Activated T-helper 17 cell treated with anti-CD3 and anti-CD28 coated beads, Interleukin-2, amount 50 U/mL, for 72 hours (primary cell): Measurements from ENCODE around the gene TXK. TPM values are rescaled to one million over a fixed set of nuclear protein-coding genes. Genes with fewer than 3 reads are reported as not detected.

Experiments
- ATAC-seq: fragments of 150-1000 bp; cut with Tn5 transposase; replicated peaks from 2 replicates; pipeline ENCODE4 v1.10.0; 2021; ENCODE audit warnings: mild to moderate bottlenecking, moderate library complexity
- H3K27ac Mint-ChIP-seq: one replicate; pipeline ENCODE4 v1.8.0; 2022; ENCODE audit warnings: mixed read lengths
- H3K27me3 Mint-ChIP-seq: one replicate; pipeline ENCODE4 v1.8.0; 2022; ENCODE audit warnings: mixed read lengths
- H3K36me3 Mint-ChIP-seq: one replicate; pipeline ENCODE4 v1.8.0; 2022; ENCODE audit warnings: low read depth, mild to moderate bottlenecking, mixed read lengths
- H3K4me1 Mint-ChIP-seq: one replicate; pipeline ENCODE4 v1.8.0; 2022; ENCODE audit warnings: mixed read lengths
- H3K4me3 Mint-ChIP-seq: one replicate; pipeline ENCODE4 v1.8.0; 2022; ENCODE audit warnings: mild to moderate bottlenecking, mixed read lengths
- H3K9me3 Mint-ChIP-seq: one replicate; pipeline ENCODE4 v1.8.0; 2022; ENCODE audit warnings: mixed read lengths
- total RNA-seq, 2 donors: library from RNA; stranded (reverse); gene quantifications; one replicate each; pipeline ENCODE4 v1.2.3, GENCODE V29; 2022

Gene TXK
- total RNA-seq, 2 donors from 2014 or later, result 26.8 to 28.8 TPM

- H3K4me1 Mint-ChIP-seq, result peaks cover 50% of the 10 kb centered on the region
- no peaks in the 10 kb centered on the region for H3K9me3 Mint-ChIP-seq
- H3K27me3 Mint-ChIP-seq, result no peaks in the 10 kb centered on the region
- peaks cover 40% of the 10 kb centered on the region for H3K36me3 Mint-ChIP-seq
- peak overlapping the region; percentile 93 for H3K27ac Mint-ChIP-seq
- H3K4me3 Mint-ChIP-seq, result peak overlapping the region; percentile 91
- ATAC-seq, result no peak
These were observed 6.8 kb downstream of the TXK start for GRCh38 chr4:48127231-48127630.

GRCh38 chr4:48126621-48127020, 7.4 kb downstream of the TXK start:
- Mint-ChIP-seq H3K9me3 (no peaks in the 10 kb centered on the region), H3K27me3 (no peaks in the 10 kb centered on the region), H3K36me3 (peaks cover 37% of the 10 kb centered on the region), H3K4me3 (peak overlapping the region; percentile 91), H3K4me1 (peaks cover 47% of the 10 kb centered on the region), H3K27ac (peak overlapping the region; percentile 93)
- no peak for ATAC-seq

GRCh38 chr4:48124870-48125269, 9.2 kb downstream of the TXK start:
- ATAC-seq, result peak; percentile 40
- no peaks in the 10 kb centered on the region for H3K9me3 Mint-ChIP-seq
- peak overlapping the region; percentile 93 for H3K27ac Mint-ChIP-seq
- H3K36me3 Mint-ChIP-seq, result peaks cover 19% of the 10 kb centered on the region
- no peaks in the 10 kb centered on the region for H3K27me3 Mint-ChIP-seq
- H3K4me1 Mint-ChIP-seq, result peaks cover 42% of the 10 kb centered on the region
- peak overlapping the region; percentile 91 for H3K4me3 Mint-ChIP-seq

- Mint-ChIP-seq H3K4me1 (peaks cover 46% of the 10 kb centered on the region), H3K27ac (no peak overlapping the region), H3K36me3 (peaks cover 10% of the 10 kb centered on the region)
These were observed 11.3 kb downstream of the TXK start for GRCh38 chr4:48122756-48123155.

GRCh38 chr4:48121180-48121579, 12.9 kb downstream of the TXK start:
- Mint-ChIP-seq H3K27ac (no peak overlapping the region), H3K4me1 (peaks cover 49% of the 10 kb centered on the region)

More at GRCh38 chr4:48122756-48123155, 11.3 kb downstream of the TXK start:
- Mint-ChIP-seq H3K9me3 (no peaks in the 10 kb centered on the region), H3K4me3 (no peak overlapping the region), H3K27me3 (no peaks in the 10 kb centered on the region)
- ATAC-seq, result no peak

GRCh38 chr4:48120132-48120531, 13.9 kb downstream of the TXK start:
- no peak for ATAC-seq
- no peaks in the 10 kb centered on the region for H3K9me3 Mint-ChIP-seq
- no peak overlapping the region for H3K27ac Mint-ChIP-seq
- no peak overlapping the region for H3K4me3 Mint-ChIP-seq
- no peaks in the 10 kb centered on the region for H3K27me3 Mint-ChIP-seq
- peaks cover 46% of the 10 kb centered on the region for H3K4me1 Mint-ChIP-seq
- H3K36me3 Mint-ChIP-seq, result peaks cover 5% of the 10 kb centered on the region

More at GRCh38 chr4:48121180-48121579, 12.9 kb downstream of the TXK start:
- ATAC-seq, result no peak
- no peaks in the 10 kb centered on the region for H3K27me3 Mint-ChIP-seq
- H3K4me3 Mint-ChIP-seq, result no peak overlapping the region
- H3K36me3 Mint-ChIP-seq, result peaks cover 5% of the 10 kb centered on the region
- H3K9me3 Mint-ChIP-seq, result no peaks in the 10 kb centered on the region

DNA sequence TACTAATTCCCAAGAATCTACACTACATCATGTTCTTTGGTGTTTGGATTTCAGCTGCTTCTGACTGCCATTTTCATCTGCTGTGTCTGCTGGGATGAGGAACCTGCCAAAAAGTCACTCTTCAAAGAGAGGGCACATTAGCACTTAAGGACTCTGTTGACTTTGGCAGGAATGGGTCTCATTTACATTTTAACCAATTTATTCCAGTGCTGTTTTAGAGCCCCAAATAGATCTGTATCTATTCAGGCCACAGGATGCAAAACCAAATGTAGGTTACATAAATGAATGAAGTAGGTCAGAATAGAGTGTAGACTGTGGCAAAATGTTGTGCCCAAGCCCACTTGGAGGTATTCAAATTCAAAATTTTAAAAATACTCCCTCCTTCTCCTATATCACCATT, 14.4 kb downstream of the TXK start:
- no peaks in the 10 kb centered on the region for H3K27me3 Mint-ChIP-seq

DNA sequence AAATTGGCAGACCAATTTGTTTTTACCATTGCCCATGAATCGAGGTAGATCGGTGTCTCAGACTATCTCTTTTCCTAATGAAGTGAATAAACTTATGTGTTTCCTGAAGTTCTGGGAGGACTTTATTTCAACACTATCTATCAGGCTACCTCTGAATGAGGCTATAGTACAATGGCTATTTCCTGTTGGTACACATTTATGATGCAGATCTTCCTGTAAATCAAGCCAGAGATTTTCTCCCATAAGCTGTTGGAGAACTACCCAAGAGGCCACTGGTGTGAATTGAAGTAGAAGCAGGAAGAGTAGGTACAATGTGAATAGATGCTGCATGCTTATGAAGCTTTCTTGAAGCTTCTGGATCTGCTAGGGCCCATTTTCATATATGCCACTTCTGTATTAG, 16.0 kb downstream of the TXK start:
- Mint-ChIP-seq H3K27ac (no peak overlapping the region), H3K4me3 (peak overlapping the region; percentile 13), H3K9me3 (no peaks in the 10 kb centered on the region), H3K27me3 (no peaks in the 10 kb centered on the region), H3K4me1 (peaks cover 42% of the 10 kb centered on the region), H3K36me3 (peaks cover 18% of the 10 kb centered on the region)
- no peak for ATAC-seq

More for the DNA sequence above, 14.4 kb downstream of the TXK start:
- Mint-ChIP-seq H3K36me3 (peaks cover 5% of the 10 kb centered on the region), H3K4me3 (no peak overlapping the region), H3K27ac (no peak overlapping the region), H3K4me1 (peaks cover 42% of the 10 kb centered on the region), H3K9me3 (no peaks in the 10 kb centered on the region)
- ATAC-seq, result no peak

DNA sequence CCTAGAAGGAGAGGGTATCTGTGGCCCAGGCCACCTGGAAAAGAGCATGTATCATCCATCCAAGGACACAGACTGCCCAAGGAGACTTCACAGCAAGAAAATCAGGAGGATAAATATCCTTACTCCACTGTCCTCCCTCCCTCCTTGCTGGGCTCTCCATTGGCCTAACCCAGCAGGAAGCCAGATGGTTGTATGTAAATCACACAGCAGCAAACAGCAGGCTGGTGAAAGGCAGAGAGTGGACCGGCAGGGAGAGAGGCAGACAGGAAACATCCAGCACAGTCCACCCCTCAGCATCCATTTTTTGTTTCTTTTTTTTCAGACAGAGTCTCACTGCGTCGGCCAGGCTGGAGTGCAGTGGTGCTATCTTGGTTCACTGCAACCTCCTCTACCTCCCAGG, 17.5 kb downstream of the TXK start:
- peaks cover 56% of the 10 kb centered on the region for H3K4me1 Mint-ChIP-seq
- ATAC-seq, result peak; percentile 14
- no peaks in the 10 kb centered on the region for H3K9me3 Mint-ChIP-seq
- peaks cover 31% of the 10 kb centered on the region for H3K36me3 Mint-ChIP-seq
- H3K4me3 Mint-ChIP-seq, result no peak overlapping the region
- no peaks in the 10 kb centered on the region for H3K27me3 Mint-ChIP-seq
- H3K27ac Mint-ChIP-seq, result no peak overlapping the region

GRCh38 chr4:48114412-48114811, 19.6 kb downstream of the TXK start:
- Mint-ChIP-seq H3K27ac (no peak overlapping the region), H3K4me3 (peak overlapping the region; percentile 79), H3K36me3 (peaks cover 49% of the 10 kb centered on the region), H3K27me3 (no peaks in the 10 kb centered on the region), H3K4me1 (peaks cover 56% of the 10 kb centered on the region), H3K9me3 (no peaks in the 10 kb centered on the region)
- ATAC-seq, result no peak

DNA sequence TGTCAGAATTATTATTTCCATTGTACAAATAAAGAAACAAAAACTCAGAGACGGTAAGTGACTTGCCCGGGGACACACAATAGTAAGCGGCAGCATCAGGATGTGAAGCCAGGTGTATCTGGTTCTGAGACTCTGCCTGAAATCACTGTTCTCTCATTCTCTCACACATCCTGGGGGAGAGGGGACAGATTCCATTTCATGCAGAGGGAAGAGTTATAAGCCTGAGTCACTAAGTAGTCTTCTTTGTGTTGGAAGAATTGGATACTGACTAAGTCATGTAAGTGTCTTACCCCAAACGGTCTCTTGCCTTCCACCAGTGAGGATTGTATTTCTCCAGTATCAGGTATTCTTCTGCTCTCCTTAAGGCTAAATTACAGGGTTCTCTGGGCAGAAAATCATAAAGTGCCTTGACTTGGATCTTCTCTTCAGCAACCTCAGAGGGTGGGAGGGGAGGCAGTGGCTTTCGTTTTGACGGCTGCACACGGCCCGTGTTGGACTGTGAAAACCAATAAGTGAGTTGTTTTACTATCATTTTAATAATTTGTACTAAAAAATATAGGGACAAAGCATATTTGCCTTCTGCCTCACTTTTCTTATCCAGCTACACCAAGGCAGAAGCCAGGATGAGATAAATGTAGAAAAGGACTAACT, 21.9 kb downstream of the TXK start:
- Mint-ChIP-seq H3K27ac (peak overlapping the region; percentile 40), H3K9me3 (no peaks in the 10 kb centered on the region), H3K4me3 (peak overlapping the region; percentile 79), H3K36me3 (peaks cover 65% of the 10 kb centered on the region), H3K27me3 (no peaks in the 10 kb centered on the region), H3K4me1 (peaks cover 41% of the 10 kb centered on the region)
- peak; percentile 75 for ATAC-seq

DNA sequence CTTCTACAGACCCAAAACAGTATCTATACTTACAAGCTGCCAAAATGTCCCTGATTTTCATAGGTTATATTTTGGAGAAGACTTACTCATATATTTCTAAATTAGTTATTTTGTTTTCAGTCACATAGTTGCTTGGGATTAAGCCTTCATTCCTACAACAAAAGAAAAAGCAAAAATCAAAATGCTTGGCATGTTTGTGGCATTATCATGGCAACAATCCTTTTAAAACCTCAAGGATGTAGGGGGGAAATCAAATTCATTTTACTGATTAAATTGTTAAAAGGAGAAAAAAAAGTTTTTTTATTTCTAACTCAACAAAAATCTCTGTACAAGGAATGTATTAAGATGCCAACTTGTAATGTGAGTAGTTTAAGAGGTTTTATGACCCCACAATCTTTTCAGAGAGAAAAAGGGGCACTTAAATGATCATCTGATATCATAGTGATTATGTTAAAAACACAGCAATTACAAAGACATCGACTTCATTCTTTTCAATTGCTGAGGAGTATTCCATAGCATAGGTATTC, 23.5 kb downstream of the TXK start:
- H3K9me3 Mint-ChIP-seq, result no peaks in the 10 kb centered on the region
- H3K27ac Mint-ChIP-seq, result no peak overlapping the region
- no peak overlapping the region for H3K4me3 Mint-ChIP-seq
- H3K27me3 Mint-ChIP-seq, result no peaks in the 10 kb centered on the region
- H3K4me1 Mint-ChIP-seq, result peaks cover 39% of the 10 kb centered on the region
- peaks cover 77% of the 10 kb centered on the region for H3K36me3 Mint-ChIP-seq
- ATAC-seq, result no peak

DNA sequence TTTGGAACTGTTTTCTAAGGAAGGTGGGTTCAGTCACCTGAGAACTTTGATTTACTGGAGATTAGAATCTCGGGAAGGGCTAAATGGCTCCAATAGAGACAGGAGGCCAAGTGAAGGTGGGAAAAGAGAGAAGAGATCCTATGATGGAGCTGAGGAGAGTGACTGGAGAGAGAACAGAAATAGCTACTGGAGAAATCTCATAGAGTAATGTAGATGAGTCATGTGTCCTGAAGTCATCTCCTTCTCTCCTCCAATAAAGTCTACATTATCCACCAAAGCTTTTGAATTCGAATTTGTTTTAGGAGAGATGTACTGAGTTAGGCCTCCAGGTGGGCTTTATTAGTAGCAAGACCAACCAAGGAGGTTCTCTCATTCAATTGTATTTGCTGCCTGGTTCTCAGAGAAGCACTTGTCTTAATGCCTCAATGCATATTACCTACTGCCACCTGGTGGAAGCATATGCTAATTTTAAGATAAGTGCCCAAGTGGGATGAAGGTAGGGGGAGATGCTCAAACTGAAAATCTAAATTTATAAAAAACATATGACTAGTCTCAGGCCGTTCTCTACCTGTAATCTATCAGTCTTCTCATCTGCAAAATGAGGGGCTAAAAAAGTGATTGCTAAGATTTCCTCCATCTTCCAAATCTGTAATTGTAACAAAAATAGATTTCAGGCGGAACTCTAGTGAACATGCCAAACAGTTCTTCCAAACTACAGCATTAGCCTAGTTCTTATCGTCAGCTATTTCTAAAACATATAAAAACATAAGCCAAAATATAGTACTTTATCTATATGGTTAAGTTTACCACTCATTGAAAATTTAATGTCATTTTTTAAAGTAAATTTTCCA, 24.4 kb downstream of the TXK start:
- Mint-ChIP-seq H3K4me3 (no peak overlapping the region), H3K4me1 (peaks cover 43% of the 10 kb centered on the region), H3K27me3 (no peaks in the 10 kb centered on the region), H3K9me3 (no peaks in the 10 kb centered on the region), H3K27ac (peak overlapping the region; percentile 17), H3K36me3 (peaks cover 78% of the 10 kb centered on the region)
- ATAC-seq, result peak; percentile 67

GRCh38 chr4:48108309-48109073, 25.6 kb downstream of the TXK start:
- Mint-ChIP-seq H3K9me3 (no peaks in the 10 kb centered on the region), H3K36me3 (peaks cover 75% of the 10 kb centered on the region), H3K4me3 (no peak overlapping the region), H3K27ac (no peak overlapping the region), H3K27me3 (no peaks in the 10 kb centered on the region), H3K4me1 (peaks cover 40% of the 10 kb centered on the region)
- no peak for ATAC-seq
